Measurements from ENCODE around the gene POLDIP2. TPM values are rescaled to one million over a fixed set of nuclear protein-coding genes. Genes with fewer than 3 reads are reported as not detected.

The POLDIP2 gene
- total RNA-seq, 3 donors from 2014 or later (not counting 1 experiment from before 2014, with no cell fraction given): 30.8 to 37.0 (median 33.7) TPM

- Mint-ChIP-seq H3K4me3 (peak overlapping the region; percentile 83), H3K27ac (peak overlapping the region in 1 of 2 donors; percentile 73), H3K4me1 (peaks cover 7 to 39% of the 10 kb centered on the region in 2 donors), H3K27me3 (ENCODE audit: low read depth in 2 of 2) (peaks cover 0 to 8% of the 10 kb centered on the region in 2 donors), H3K36me3 (no peaks in the 10 kb centered on the region), H3K9me3 (no peaks in the 10 kb centered on the region)
- Histone ChIP-seq H3K27me3 (ENCODE audit: control insufficient read depth, insufficient read depth, low read length) (no peaks in the 10 kb centered on the region), H3K4me1 (ENCODE audit: control insufficient read depth, insufficient read depth, low read length) (peaks cover 24% of the 10 kb centered on the region), H3K9me3 (ENCODE audit: control insufficient read depth, insufficient read depth, low read length) (no peaks in the 10 kb centered on the region), H3K4me3 (ENCODE audit: low read length) (peak overlapping the region; percentile 58), H3K27ac (ENCODE audit: low read length) (peak overlapping the region; percentile 12), H3K36me3 (ENCODE audit: control insufficient read depth, insufficient read depth, low read length) (peaks cover 10% of the 10 kb centered on the region)
- TF ChIP-seq CTCF (IDR thresholded peaks at IDR 0.05): no peak
- DNase-seq: peak; percentile 47 to 75
- intact Hi-C loops (cut with micrococcal nuclease): no loop called here
- WGBS (ENCODE audit: insufficient coverage): 3% methylated on average over 56 of the region's 56 CpGs
- ATAC-seq: peak; percentile 91 to 96 (median 94)
Measured at GRCh38 chr17:28384281-28385036, 27.1 kb upstream of the POLDIP2 start.

- H3K27ac ChIP-seq (ENCODE audit: low read length): no peak overlapping the region
- no peak for TF ChIP-seq CTCF (IDR thresholded peaks at IDR 0.05)
- Mint-ChIP-seq H3K27me3 (ENCODE audit: low read depth in 2 of 2) (peaks cover 0 to 8% of the 10 kb centered on the region in 2 donors), H3K9me3 (no peaks in the 10 kb centered on the region), H3K4me3 (peak overlapping the region; percentile 25), H3K36me3 (no peaks in the 10 kb centered on the region), H3K27ac (no peak overlapping the region), H3K4me1 (peaks cover 7 to 33% of the 10 kb centered on the region in 2 donors)
- H3K27me3 ChIP-seq (ENCODE audit: control insufficient read depth, insufficient read depth, low read length): no peaks in the 10 kb centered on the region
- no peak overlapping the region for H3K4me3 ChIP-seq (ENCODE audit: low read length)
- DNase-seq (peak in 1 of 2 donors; percentile 37), ATAC-seq (no peak)
- 44% methylated on average over 72 of the region's 72 CpGs for WGBS (ENCODE audit: insufficient coverage)
- peaks cover 24% of the 10 kb centered on the region for H3K4me1 ChIP-seq (ENCODE audit: control insufficient read depth, insufficient read depth, low read length)
- intact Hi-C loops (cut with micrococcal nuclease): no loop called here
- no peaks in the 10 kb centered on the region for H3K36me3 ChIP-seq (ENCODE audit: control insufficient read depth, insufficient read depth, low read length)
- H3K9me3 ChIP-seq (ENCODE audit: control insufficient read depth, insufficient read depth, low read length): no peaks in the 10 kb centered on the region
Measured at GRCh38 chr17:28381141-28381825, 24.0 kb upstream of the POLDIP2 start.

- H3K4me3 Mint-ChIP-seq: no peak overlapping the region
- H3K4me3 ChIP-seq (ENCODE audit: low read length): no peak overlapping the region
- no peak overlapping the region for H3K27ac ChIP-seq (ENCODE audit: low read length)
- no peaks in the 10 kb centered on the region for H3K36me3 Mint-ChIP-seq
- intact Hi-C loops (cut with micrococcal nuclease): no loop called here
- H3K36me3 ChIP-seq (ENCODE audit: control insufficient read depth, insufficient read depth, low read length): no peaks in the 10 kb centered on the region
- no peak for ATAC-seq
- TF ChIP-seq CTCF (IDR thresholded peaks at IDR 0.05): no peak
- no peaks in the 10 kb centered on the region for H3K9me3 Mint-ChIP-seq
- H3K27me3 Mint-ChIP-seq (ENCODE audit: low read depth in 2 of 2): peaks cover 0 to 8% of the 10 kb centered on the region in 2 donors
- 76% methylated on average over 10 of the region's 10 CpGs for WGBS (ENCODE audit: insufficient coverage)
- H3K27me3 ChIP-seq (ENCODE audit: control insufficient read depth, insufficient read depth, low read length): no peaks in the 10 kb centered on the region
- peaks cover 19% of the 10 kb centered on the region for H3K4me1 ChIP-seq (ENCODE audit: control insufficient read depth, insufficient read depth, low read length)
- no peak overlapping the region for H3K27ac Mint-ChIP-seq
- no peaks in the 10 kb centered on the region for H3K9me3 ChIP-seq (ENCODE audit: control insufficient read depth, insufficient read depth, low read length)
- DNase-seq: no peak
- peaks cover 7 to 26% of the 10 kb centered on the region in 2 donors for H3K4me1 Mint-ChIP-seq
Measured at GRCh38 chr17:28379814-28380801, 22.8 kb upstream of the POLDIP2 start.

All from natural killer cell (primary cell).